ENCODE results near the gene POU2AF2. TPM values are rescaled to one million over a fixed set of nuclear protein-coding genes. Genes with fewer than 3 reads are reported as not detected.
"Not testable (repeated sequence)": the region's sequence is repeated elsewhere in the genome, so short reads cannot be mapped to it uniquely, and the experiment has no call there.

POU2AF2 gene
- total RNA-seq, result 0.41 TPM

GRCh38 chr11:111245425-111245824, at the start of gene POU2AF2:
TSS of gene POU2AF2 (plus strand) at chr11:111245725. CDS start at chr11:111245854, 129 bp downstream.
- no peak for DNase-seq

- DNase-seq, result no peak
Measured at GRCh38 chr11:111200010-111200534, 45.5 kb upstream of the POU2AF2 start.

- no peak for DNase-seq
Measured at GRCh38 chr11:111204211-111204610, 41.3 kb upstream of the POU2AF2 start.

GRCh38 chr11:111205632-111206385, 39.7 kb upstream of the POU2AF2 start:
- peak; percentile 8 for DNase-seq

- DNase-seq, result no peak
Measured at GRCh38 chr11:111206472-111206871, 39.1 kb upstream of the POU2AF2 start.

GRCh38 chr11:111207213-111207612, 38.3 kb upstream of the POU2AF2 start:
- DNase-seq, result no peak

- DNase-seq, result no peak
Measured at GRCh38 chr11:111209543-111210355, 35.8 kb upstream of the POU2AF2 start.

- DNase-seq, result no peak
Measured at GRCh38 chr11:111213256-111213655, 32.3 kb upstream of the POU2AF2 start.

GRCh38 chr11:111220721-111221120, 24.8 kb upstream of the POU2AF2 start:
- no peak for DNase-seq

- DNase-seq, result no peak
Measured at GRCh38 chr11:111221208-111221607, 24.3 kb upstream of the POU2AF2 start.

GRCh38 chr11:111221936-111222335, 23.6 kb upstream of the POU2AF2 start:
- not testable (repeated sequence) for DNase-seq

- DNase-seq, result not testable (repeated sequence)
Measured at GRCh38 chr11:111222821-111223455, 22.6 kb upstream of the POU2AF2 start.

- DNase-seq, result no peak
Measured at GRCh38 chr11:111225881-111226280, 19.6 kb upstream of the POU2AF2 start.

- DNase-seq, result no peak
Measured at GRCh38 chr11:111229604-111230003, 15.9 kb upstream of the POU2AF2 start.

- DNase-seq, result no peak
Measured at GRCh38 chr11:111230122-111230465, 15.4 kb upstream of the POU2AF2 start.

- no peak for DNase-seq
Measured at GRCh38 chr11:111231836-111232235, 13.7 kb upstream of the POU2AF2 start.

- no peak for DNase-seq
Measured at GRCh38 chr11:111236383-111236782, 9.1 kb upstream of the POU2AF2 start.

- no peak for DNase-seq
Measured at GRCh38 chr11:111237926-111238325, 7.6 kb upstream of the POU2AF2 start.

GRCh38 chr11:111246956-111247355, 1.4 kb downstream of the POU2AF2 start:
- DNase-seq, result no peak

GRCh38 chr11:111250936-111251335, 5.4 kb downstream of the POU2AF2 start:
- no peak for DNase-seq

GRCh38 chr11:111253131-111253530, 7.6 kb downstream of the POU2AF2 start:
- no peak for DNase-seq

- DNase-seq, result no peak
Measured at GRCh38 chr11:111253630-111254029, 8.1 kb downstream of the POU2AF2 start.

- no peak for DNase-seq
Measured at GRCh38 chr11:111258046-111258445, 12.5 kb downstream of the POU2AF2 start.

All from tongue (tissue), 2 donors.